KMS-11 (cell line): ENCODE data around the gene IL12B.
"Not testable (repeated sequence)": the region's sequence is repeated elsewhere in the genome, so short reads cannot be mapped to it uniquely, and the experiment has no call there.

Experiments
- H2AFZ ChIP-seq: fragments of 200-600 bp; sonication (generic); 2 replicates; pipeline ENCODE4 v1.6.1; 2016; ENCODE audit warnings: antibody characterized with exemption, mixed run types, low read depth
- H3K27ac ChIP-seq: fragments of 200-600 bp; sonication (generic); 2 replicates; pipeline ENCODE4 v1.6.1; 2016; ENCODE audit warnings: mild to moderate bottlenecking, mixed run types
- H3K27me3 ChIP-seq: fragments of 200-600 bp; sonication (generic); 2 replicates; pipeline ENCODE4 v1.6.1; 2017; ENCODE audit warnings: mild to moderate bottlenecking, low read depth, mixed run types, moderate library complexity; ENCODE audit not compliant: insufficient read depth
- H3K36me3 ChIP-seq: fragments of 200-600 bp; sonication (generic); 2 replicates; pipeline ENCODE4 v1.6.1; 2017; ENCODE audit warnings: mild to moderate bottlenecking, mixed run types; ENCODE audit not compliant: insufficient read depth
- H3K4me1 ChIP-seq: fragments of 200-600 bp; sonication (generic); 2 replicates; pipeline ENCODE4 v1.6.1; 2016; ENCODE audit warnings: mild to moderate bottlenecking, low read depth, mixed run types; ENCODE audit not compliant: poor library complexity, severe bottlenecking
- H3K4me2 ChIP-seq: fragments of 200-600 bp; sonication (generic); 2 replicates; pipeline ENCODE4 v1.7.0; 2016; ENCODE audit warnings: mild to moderate bottlenecking, mixed run types
- H3K4me3 ChIP-seq: fragments of 200-600 bp; sonication (generic); IDR thresholded peaks from 2 replicates; pipeline ENCODE4 v1.6.1; 2017; ENCODE audit warnings: low read depth, low read length, mixed read lengths; ENCODE audit not compliant: insufficient read depth
- H3K79me2 ChIP-seq: fragments of 200-600 bp; sonication (generic); 2 replicates; pipeline ENCODE4 v1.6.1; 2016; ENCODE audit warnings: low read depth, mixed run types; ENCODE audit not compliant: insufficient read depth
- H3K9ac ChIP-seq: fragments of 200-600 bp; sonication (generic); 2 replicates; pipeline ENCODE4 v1.6.1; 2016; ENCODE audit warnings: mild to moderate bottlenecking, mixed run types
- H4K20me1 ChIP-seq: fragments of 200-600 bp; sonication (generic); 2 replicates; pipeline ENCODE4 v1.6.1; 2016; ENCODE audit warnings: mild to moderate bottlenecking, mixed run types; ENCODE audit not compliant: insufficient read depth
- CTCF ChIP-seq: fragments of 200-600 bp; sonication (generic); conservative IDR thresholded peaks from 2 replicates; pipeline ENCODE4 v1.6.1; 2017; ENCODE audit warnings: low read depth, mild to moderate bottlenecking, antibody characterized with exemption, low read length, moderate library complexity, mixed read lengths

IL12B gene

GRCh38 chr5:159330131-159330800 lies at the start of gene IL12B:
Gene IL12B, minus strand, starts transcription at chr5:159330487. Its CDS starts 3,705 bp downstream, at chr5:159326782.
- no peak for TF ChIP-seq CTCF
- Histone ChIP-seq H3K27ac (no peak within 1 kb of the TSS), H3K4me3 (no peak within 1 kb of the TSS), H3K4me2 (no peak within 1 kb of the TSS), H3K36me3 (no peaks in the 10 kb centered on the region), H3K79me2 (no peaks in the 10 kb centered on the region), H3K4me1 (no peaks in the 10 kb centered on the region), H3K9ac (no peak within 1 kb of the TSS), H4K20me1 (no peaks in the 10 kb centered on the region), H3K27me3 (no peaks in the 10 kb centered on the region), H2AFZ (no peak within 1 kb of the TSS)

- H3K4me2 ChIP-seq: no peak overlapping the region
- no peaks in the 10 kb centered on the region for H3K79me2 ChIP-seq
- no peaks in the 10 kb centered on the region for H3K27me3 ChIP-seq
- no peaks in the 10 kb centered on the region for H3K4me1 ChIP-seq
- H3K9ac ChIP-seq: no peak overlapping the region
- no peak for TF ChIP-seq CTCF
- H3K27ac ChIP-seq: no peak overlapping the region
- no peak overlapping the region for H2AFZ ChIP-seq
- no peaks in the 10 kb centered on the region for H3K36me3 ChIP-seq
- H4K20me1 ChIP-seq: no peaks in the 10 kb centered on the region
- no peak overlapping the region for H3K4me3 ChIP-seq
These were observed 47.4 kb upstream of the IL12B start for GRCh38 chr5:159377653-159378052.

GRCh38 chr5:159367866-159368265 lies 37.6 kb upstream of the IL12B start:
- H4K20me1 ChIP-seq, H3K4me3 ChIP-seq, H3K9ac ChIP-seq, H3K4me1 ChIP-seq, H2AFZ ChIP-seq, H3K27me3 ChIP-seq, H3K36me3 ChIP-seq, H3K79me2 ChIP-seq, H3K4me2 ChIP-seq, H3K27ac ChIP-seq: not testable (repeated sequence)

GRCh38 chr5:159366776-159367175 lies 36.5 kb upstream of the IL12B start:
- not testable (repeated sequence) for H3K27me3 ChIP-seq, H3K4me3 ChIP-seq, H3K4me2 ChIP-seq

GRCh38 chr5:159362220-159362619 lies 31.9 kb upstream of the IL12B start:
- no peaks in the 10 kb centered on the region for H3K36me3 ChIP-seq
- no peak overlapping the region for H3K4me3 ChIP-seq
- no peak overlapping the region for H2AFZ ChIP-seq
- no peaks in the 10 kb centered on the region for H3K4me1 ChIP-seq
- no peaks in the 10 kb centered on the region for H4K20me1 ChIP-seq
- H3K9ac ChIP-seq: no peak overlapping the region
- TF ChIP-seq CTCF: no peak
- H3K4me2 ChIP-seq: no peak overlapping the region
- no peaks in the 10 kb centered on the region for H3K27me3 ChIP-seq
- no peaks in the 10 kb centered on the region for H3K79me2 ChIP-seq
- H3K27ac ChIP-seq: no peak overlapping the region

More at GRCh38 chr5:159366776-159367175, 36.5 kb upstream of the IL12B start:
- H3K4me1 ChIP-seq, H3K27ac ChIP-seq, H3K79me2 ChIP-seq, H3K9ac ChIP-seq, H2AFZ ChIP-seq, H3K36me3 ChIP-seq, H4K20me1 ChIP-seq: not testable (repeated sequence)

- H3K27ac ChIP-seq, H3K79me2 ChIP-seq, H3K4me2 ChIP-seq, H2AFZ ChIP-seq, H3K4me1 ChIP-seq, H3K27me3 ChIP-seq, H4K20me1 ChIP-seq, H3K36me3 ChIP-seq, H3K9ac ChIP-seq, H3K4me3 ChIP-seq: not testable (repeated sequence)
These were observed 29.6 kb upstream of the IL12B start for GRCh38 chr5:159359871-159360270.
